Trophoblast cell (in vitro differentiated cells and primary cell): ENCODE results near the gene TIMP1.
"Not testable (repeated sequence)": the region's sequence is repeated elsewhere in the genome, so short reads cannot be mapped to it uniquely, and the experiment has no call there.

Source experiments
- DNase-seq, 2 donors: peaks; one replicate each; pipeline ENCODE4 v3.0.0-alpha.2; 2016
- H2AFZ ChIP-seq: 2 replicates; pipeline ENCODE4 v1.6.1; 2013; ENCODE audit warnings: low read length, moderate library complexity, mild to moderate bottlenecking; ENCODE audit not compliant: insufficient read depth, poor library complexity
- H2AK5ac ChIP-seq: 2 replicates; pipeline ENCODE4 v1.6.1; 2013; ENCODE audit warnings: mild to moderate bottlenecking, low read length
- H2BK120ac ChIP-seq: 2 replicates; pipeline ENCODE4 v1.6.1; 2013; ENCODE audit warnings: low read length, mild to moderate bottlenecking, moderate library complexity; ENCODE audit not compliant: insufficient read depth, poor library complexity
- H2BK12ac ChIP-seq: 2 replicates; pipeline ENCODE4 v1.6.1; 2013; ENCODE audit warnings: mild to moderate bottlenecking, low read length, moderate library complexity
- H2BK5ac ChIP-seq: 2 replicates; pipeline ENCODE4 v1.6.1; 2013; ENCODE audit warnings: low read length, low read depth, moderate library complexity, mild to moderate bottlenecking; ENCODE audit not compliant: poor library complexity
- H3K14ac ChIP-seq: 2 replicates; pipeline ENCODE4 v1.6.1; 2013; ENCODE audit warnings: mild to moderate bottlenecking, low read length
- H3K18ac ChIP-seq: 2 replicates; pipeline ENCODE4 v1.6.1; 2013; ENCODE audit warnings: mild to moderate bottlenecking, low read length
- H3K23ac ChIP-seq: 2 replicates; pipeline ENCODE4 v1.6.1; 2013; ENCODE audit warnings: low read length
- H3K27ac ChIP-seq: 2 replicates; pipeline ENCODE4 v1.5.1; 2013; ENCODE audit warnings: low read depth, mild to moderate bottlenecking, inconsistent platforms, low read length, moderate library complexity
- H3K27me3 ChIP-seq: 2 replicates; pipeline ENCODE4 v1.6.1; 2013; ENCODE audit warnings: inconsistent platforms, mild to moderate bottlenecking, low read length, moderate library complexity; ENCODE audit not compliant: insufficient read depth
- H3K36me3 ChIP-seq, 2 experiments: 1 replicate in 1 of 2; 2 replicates in 1 of 2; pipeline ENCODE4 v1.6.1; 2013; ENCODE audit warnings: low read length in 2 of 2, mild to moderate bottlenecking in 2 of 2, moderate library complexity in 1 of 2; ENCODE audit not compliant: insufficient read depth in 2 of 2, control insufficient read depth in 1 of 2
- H3K4ac ChIP-seq: 2 replicates; pipeline ENCODE4 v1.6.1; 2013; ENCODE audit warnings: low read depth, mild to moderate bottlenecking, low read length, moderate library complexity
- H3K4me1 ChIP-seq, 2 experiments: 1 replicate in 1 of 2; 2 replicates in 1 of 2; pipeline ENCODE4 v1.6.1; 2013; ENCODE audit warnings: low read length in 2 of 2, mild to moderate bottlenecking in 2 of 2, moderate library complexity in 1 of 2; ENCODE audit not compliant: insufficient read depth in 2 of 2, control insufficient read depth in 1 of 2
- H3K4me2 ChIP-seq: 2 replicates; pipeline ENCODE4 v1.6.1; 2013; ENCODE audit warnings: inconsistent platforms, mild to moderate bottlenecking, low read length, moderate library complexity
- H3K4me3 ChIP-seq: 2 replicates; pipeline ENCODE4 v1.5.1; 2013; ENCODE audit warnings: mild to moderate bottlenecking, low read depth, low read length, inconsistent platforms
- H3K79me1 ChIP-seq: one replicate; pipeline ENCODE4 v1.6.1; 2013; ENCODE audit warnings: low read length
- H3K79me2 ChIP-seq: 2 replicates; pipeline ENCODE4 v1.6.1; 2013; ENCODE audit warnings: low read length, mild to moderate bottlenecking; ENCODE audit not compliant: control insufficient read depth, insufficient read depth, poor library complexity
- H3K9ac ChIP-seq: 2 replicates; pipeline ENCODE4 v1.6.1; 2013; ENCODE audit warnings: mild to moderate bottlenecking, low read length
- H3K9me3 ChIP-seq: 2 replicates; pipeline ENCODE4 v1.6.1; 2013; ENCODE audit warnings: low read depth, mild to moderate bottlenecking, control low read depth, inconsistent platforms, low read length; ENCODE audit not compliant: insufficient read depth
- H4K12ac ChIP-seq: 2 replicates; pipeline ENCODE4 v1.6.1; 2013; ENCODE audit warnings: low read depth, mild to moderate bottlenecking, low read length, moderate library complexity
- H4K8ac ChIP-seq: 2 replicates; pipeline ENCODE4 v1.6.1; 2013; ENCODE audit warnings: low read depth, mild to moderate bottlenecking, low read length, moderate library complexity
- H4K91ac ChIP-seq: one replicate; pipeline ENCODE4 v1.6.1; 2013; ENCODE audit warnings: low read depth, mild to moderate bottlenecking, low read length, moderate library complexity
- WGBS: extraction: QIAGEN DNeasy Blood & Tissue Kit; methylation state at CpG from one replicate; pipeline ENCODE4 v1.1.7; 2013; ENCODE audit warnings: missing lambda C conversion rate; ENCODE audit not compliant: insufficient read length, insufficient coverage; ENCODE audit errors: extremely low coverage; 5-methylcytosine and 5-hydroxymethylcytosine counted together

Gene TIMP1

DNA sequence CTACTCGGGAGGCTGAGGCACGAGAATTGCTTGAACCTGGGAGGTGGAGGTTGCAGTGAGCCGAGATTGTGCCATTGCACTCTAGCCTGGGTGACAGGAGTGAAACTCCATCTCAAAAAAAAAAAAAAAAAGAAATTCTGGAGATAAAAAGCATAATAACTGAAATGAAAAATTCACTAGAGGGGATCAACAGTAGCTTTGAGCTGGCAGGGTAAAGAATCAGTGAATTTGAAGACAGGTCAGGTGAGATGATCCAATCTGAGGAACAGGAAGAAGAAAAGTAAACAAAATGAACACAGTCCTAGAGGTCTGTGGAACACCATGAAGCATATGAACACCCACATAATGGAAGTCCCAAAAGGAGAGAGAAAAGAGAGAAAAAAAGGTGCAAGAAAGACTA lies 15.0 kb downstream of the TIMP1 start:
- Histone ChIP-seq H2BK5ac (no peak overlapping the region), H2BK120ac (no peak overlapping the region), H3K79me1 (no peaks in the 10 kb centered on the region), H2AK5ac (no peak overlapping the region), H4K12ac (no peak overlapping the region), H3K27me3 (no peaks in the 10 kb centered on the region), H4K8ac (no peak overlapping the region), H3K18ac (no peak overlapping the region), H3K4me2 (no peak overlapping the region), H3K4me3 (no peak overlapping the region), H2BK12ac (no peak overlapping the region), H3K27ac (no peak overlapping the region), H3K4ac (no peak overlapping the region), H3K9ac (no peak overlapping the region), H3K9me3 (no peaks in the 10 kb centered on the region), H2AFZ (no peak overlapping the region), H3K36me3 (no peaks in the 10 kb centered on the region), H3K4me1 (no peaks in the 10 kb centered on the region), H3K14ac (no peak overlapping the region), H3K23ac (no peak overlapping the region), H4K91ac (no peak overlapping the region), H3K79me2 (no peaks in the 10 kb centered on the region)
- no CpG with 5 or more reads among the region's 3 CpGs for WGBS
- no peak for DNase-seq

DNA sequence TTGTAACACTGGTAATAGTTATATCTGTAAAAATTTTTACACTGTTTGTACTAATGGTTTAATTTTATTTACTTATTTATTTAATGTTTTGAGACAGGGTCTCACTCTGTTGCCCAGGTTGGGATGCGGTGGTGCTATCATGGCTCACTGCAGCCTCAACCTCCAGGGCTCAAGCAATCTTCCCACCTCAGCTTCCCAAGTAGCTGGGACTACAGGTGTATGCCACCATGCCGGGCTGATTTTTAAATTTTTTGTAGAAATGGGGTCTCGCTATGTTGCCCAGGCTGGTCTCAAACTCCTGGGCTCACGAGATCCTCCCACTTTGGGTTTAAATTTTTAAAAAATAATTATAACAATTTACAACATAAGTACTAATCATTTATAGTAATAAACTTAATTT lies 20.9 kb downstream of the TIMP1 start:
- not testable (repeated sequence) for H4K91ac ChIP-seq, H2AK5ac ChIP-seq, H2BK120ac ChIP-seq, H3K79me1 ChIP-seq, H3K14ac ChIP-seq, H3K4me1 ChIP-seq, H3K9ac ChIP-seq, H3K36me3 ChIP-seq, H3K4me2 ChIP-seq, H2BK5ac ChIP-seq, H3K4me3 ChIP-seq, H4K12ac ChIP-seq, H3K4ac ChIP-seq, H3K27me3 ChIP-seq, H2AFZ ChIP-seq, H3K9me3 ChIP-seq, DNase-seq, H3K23ac ChIP-seq, H3K18ac ChIP-seq, H3K79me2 ChIP-seq, H3K27ac ChIP-seq, H2BK12ac ChIP-seq, H4K8ac ChIP-seq
- no CpG with 5 or more reads among the region's 4 CpGs for WGBS

DNA sequence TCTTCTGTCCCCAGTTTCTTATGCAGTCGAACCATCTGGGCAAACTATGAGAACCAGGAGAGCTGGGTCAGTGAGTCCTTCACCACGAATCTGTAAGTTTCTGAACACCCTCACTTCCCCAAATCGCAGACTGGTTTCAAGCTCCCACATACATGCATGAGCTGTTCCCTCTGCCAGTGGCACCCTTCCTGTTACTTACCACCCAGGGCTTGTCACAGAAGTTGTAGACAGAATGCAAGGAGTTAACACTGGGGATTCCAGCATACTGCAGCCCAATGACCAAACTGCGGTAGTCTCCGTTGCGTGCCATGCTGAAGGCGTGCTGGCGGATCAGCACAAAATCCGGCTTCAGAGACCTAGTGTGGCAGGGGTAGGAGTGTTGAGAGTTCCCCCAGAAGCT lies 22.8 kb downstream of the TIMP1 start:
- Histone ChIP-seq H3K27ac (no peak overlapping the region), H3K36me3 (no peaks in the 10 kb centered on the region), H3K4ac (no peak overlapping the region), H3K14ac (no peak overlapping the region), H3K79me1 (peaks cover 2% of the 10 kb centered on the region), H3K79me2 (no peaks in the 10 kb centered on the region), H2BK5ac (no peak overlapping the region), H4K8ac (no peak overlapping the region), H3K9me3 (no peaks in the 10 kb centered on the region), H3K23ac (no peak overlapping the region), H2BK120ac (no peak overlapping the region), H3K9ac (no peak overlapping the region), H4K91ac (no peak overlapping the region), H3K4me3 (no peak overlapping the region), H2BK12ac (no peak overlapping the region), H3K18ac (no peak overlapping the region), H2AK5ac (no peak overlapping the region), H2AFZ (no peak overlapping the region), H3K4me1 (peaks cover 6 to 7% of the 10 kb centered on the region in 2 experiments), H4K12ac (no peak overlapping the region), H3K4me2 (no peak overlapping the region), H3K27me3 (no peaks in the 10 kb centered on the region)
- WGBS: no CpG with 5 or more reads among the region's 9 CpGs
- DNase-seq: no peak

DNA sequence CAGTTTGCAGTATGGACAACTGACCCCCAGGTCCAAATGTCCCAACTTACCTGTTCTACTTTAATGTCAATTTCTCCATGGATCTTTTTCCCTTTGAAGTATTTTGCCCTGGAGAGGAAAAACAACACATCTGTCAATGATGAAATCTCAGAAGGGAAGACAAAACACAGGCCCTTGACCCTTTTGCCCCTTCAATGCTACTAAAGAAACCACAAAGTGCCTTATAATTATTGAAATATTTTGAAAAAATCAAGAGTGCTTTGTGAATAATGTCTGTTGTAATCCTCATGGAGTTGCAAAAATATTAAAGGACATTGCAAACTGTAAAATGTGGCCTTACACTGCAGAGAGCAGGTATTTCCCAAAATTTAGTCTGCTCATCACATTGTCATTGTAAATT lies 24.9 kb downstream of the TIMP1 start:
- H3K23ac ChIP-seq: no peak overlapping the region
- no peak overlapping the region for H2AK5ac ChIP-seq
- H3K18ac ChIP-seq: no peak overlapping the region
- no peak overlapping the region for H4K12ac ChIP-seq
- H3K4ac ChIP-seq: no peak overlapping the region
- no peak overlapping the region for H2AFZ ChIP-seq
- H3K4me2 ChIP-seq: no peak overlapping the region
- H3K9me3 ChIP-seq: no peaks in the 10 kb centered on the region
- peaks cover 6 to 7% of the 10 kb centered on the region in 2 experiments for H3K4me1 ChIP-seq
- H3K36me3 ChIP-seq: no peaks in the 10 kb centered on the region
- no peaks in the 10 kb centered on the region for H3K79me2 ChIP-seq
- H3K4me3 ChIP-seq: no peak overlapping the region
- no peak overlapping the region for H3K14ac ChIP-seq
- no peak overlapping the region for H3K9ac ChIP-seq
- no peak for DNase-seq
- no peak overlapping the region for H3K27ac ChIP-seq
- no peak overlapping the region for H2BK12ac ChIP-seq
- H2BK120ac ChIP-seq: no peak overlapping the region
- H2BK5ac ChIP-seq: no peak overlapping the region
- no peak overlapping the region for H4K91ac ChIP-seq
- H3K79me1 ChIP-seq: peaks cover 2% of the 10 kb centered on the region
- no peak overlapping the region for H4K8ac ChIP-seq
- H3K27me3 ChIP-seq: no peaks in the 10 kb centered on the region
